Inferior parietal cortex (tissue), 1 donor: ENCODE data around the gene UNC5C.

Experiments used
- DNase-seq: peaks from one replicate; pipeline ENCODE4 v3.0.0-alpha.2; 2016; ENCODE audit errors: extremely low spot score

UNC5C gene

DNA sequence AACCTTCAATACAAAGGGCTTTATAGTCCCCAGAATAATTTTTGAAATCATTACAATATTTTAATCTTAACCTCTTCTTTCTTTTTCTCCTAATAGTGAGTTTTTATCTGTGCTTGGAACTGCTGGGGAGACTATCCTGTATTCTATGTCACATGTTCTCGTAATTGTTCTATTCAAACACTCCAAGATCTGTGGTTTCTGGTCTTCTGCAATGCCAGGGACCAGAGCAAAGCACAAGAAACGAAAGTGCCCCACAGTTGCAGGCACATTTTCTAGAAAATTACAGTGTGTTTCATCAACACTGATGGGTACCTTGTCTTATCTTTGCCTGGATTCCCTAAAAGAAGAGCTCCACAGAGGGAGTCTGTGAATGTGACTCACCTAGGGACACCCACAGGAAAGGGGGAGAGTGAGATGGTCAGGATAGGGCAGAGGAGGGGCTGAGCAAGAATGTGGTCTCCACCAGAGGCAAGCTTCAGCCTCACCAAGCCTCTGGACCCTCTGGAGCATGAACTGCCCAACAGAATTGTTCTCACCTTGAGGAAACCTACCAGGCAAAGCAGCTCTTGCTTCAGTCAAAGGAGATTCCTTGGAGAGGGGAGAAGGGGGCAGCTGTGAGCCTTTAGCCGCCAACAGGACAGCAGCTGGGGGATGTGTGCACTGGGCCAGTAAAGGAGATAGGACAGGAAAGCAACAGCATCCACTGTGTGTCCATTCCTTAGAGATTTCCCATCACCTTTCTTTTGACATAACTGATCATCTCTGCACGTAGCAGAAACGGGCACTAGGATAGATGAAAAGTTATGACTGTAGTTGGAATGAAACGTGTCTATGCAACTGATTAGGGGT is 25.9 kb downstream of the UNC5C start:
- no peak for DNase-seq

DNA sequence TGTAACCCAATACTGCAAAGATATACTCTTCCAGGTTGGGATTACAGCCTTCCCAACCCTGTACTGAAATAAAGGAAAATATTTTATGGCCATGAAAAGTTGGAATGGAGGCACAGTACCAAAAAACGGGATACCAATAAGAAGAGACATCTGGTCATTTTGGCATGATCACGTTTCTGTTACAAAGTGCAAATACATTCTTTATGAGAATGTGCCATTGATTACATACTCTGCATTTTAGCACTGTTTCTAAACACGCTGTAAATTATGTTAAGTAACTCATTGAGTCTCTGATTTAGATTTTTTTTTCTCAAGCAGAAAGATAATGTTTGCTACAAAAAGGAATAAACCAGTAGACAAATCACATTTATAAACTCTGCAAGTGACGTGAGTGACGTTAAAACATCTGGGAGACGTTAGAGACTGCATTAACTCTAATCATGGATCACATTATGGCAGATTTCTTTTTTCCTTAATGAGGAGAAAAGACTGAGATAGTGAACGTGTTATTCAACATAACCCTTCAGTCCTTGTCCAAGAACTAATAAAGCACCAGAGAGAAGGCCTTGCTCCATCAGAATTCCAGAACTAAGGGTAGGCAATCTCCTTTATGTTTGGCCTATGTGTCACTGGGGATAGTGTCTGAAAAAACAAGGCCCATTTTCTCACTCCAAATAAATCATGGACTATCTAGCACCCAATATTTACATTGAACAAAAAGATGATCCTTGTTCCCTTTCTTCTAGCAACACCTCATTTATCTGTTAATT is 31.0 kb downstream of the UNC5C start:
- DNase-seq, result no peak

- no peak for DNase-seq
These were observed 32.2 kb downstream of the UNC5C start for GRCh38 chr4:95516528-95517017.

DNA sequence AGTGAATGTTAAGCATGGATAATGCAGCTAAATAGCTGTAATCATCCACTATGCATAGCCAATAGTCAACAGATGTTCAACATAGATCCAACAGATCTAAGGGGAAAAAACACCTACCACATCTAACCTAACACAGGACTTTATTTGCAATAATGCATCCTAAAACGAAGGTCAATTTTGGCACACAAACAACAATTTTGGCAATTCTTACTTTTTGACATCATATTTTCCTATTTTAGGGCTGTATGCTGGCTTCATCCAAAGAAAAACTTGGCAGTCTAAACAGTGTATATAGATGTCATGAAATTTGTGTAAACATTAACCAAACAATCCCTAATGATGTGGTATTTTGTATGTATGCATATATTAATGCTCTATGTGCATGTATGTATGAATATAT is 33.2 kb downstream of the UNC5C start:
- DNase-seq, result no peak

DNA sequence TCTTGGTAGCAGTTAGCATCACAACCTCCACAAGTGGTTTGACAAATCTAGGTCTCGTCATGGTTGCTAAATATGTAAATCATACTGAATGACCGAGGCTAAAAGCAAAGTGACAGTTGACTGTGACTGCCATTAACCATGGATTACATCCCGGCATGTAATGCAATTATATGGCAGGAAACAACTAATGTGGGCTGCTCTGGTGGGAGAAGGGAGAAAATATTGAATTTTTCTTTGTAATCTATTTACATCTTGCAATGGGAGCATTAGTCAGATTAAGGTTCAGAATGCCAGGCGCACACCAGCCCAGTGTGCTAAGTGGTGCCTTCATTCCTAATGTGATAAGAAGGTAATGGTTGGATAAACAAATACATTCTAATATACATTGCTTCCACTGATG is 35.8 kb downstream of the UNC5C start:
- DNase-seq, result no peak

DNA sequence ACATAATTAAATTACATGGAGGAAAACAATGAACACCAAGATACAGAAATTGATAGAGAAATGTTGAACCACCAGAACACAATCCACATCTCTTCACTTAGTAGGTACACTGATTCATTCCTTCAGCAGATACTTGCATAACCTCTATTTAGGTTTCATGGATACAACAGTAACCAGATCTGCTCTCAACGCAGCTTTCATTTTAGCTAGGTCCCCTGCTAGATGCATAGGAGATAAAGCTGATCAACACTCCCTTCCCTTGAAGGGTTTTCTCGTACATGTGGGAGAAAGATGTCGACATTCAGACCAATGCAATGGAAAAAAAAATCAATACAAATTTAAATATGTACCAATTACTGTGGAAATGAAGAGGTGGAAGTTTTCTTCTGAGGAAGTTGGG is 37.3 kb downstream of the UNC5C start:
- no peak for DNase-seq

GRCh38 chr4:95510877-95511276 is 37.9 kb downstream of the UNC5C start:
- no peak for DNase-seq

DNA sequence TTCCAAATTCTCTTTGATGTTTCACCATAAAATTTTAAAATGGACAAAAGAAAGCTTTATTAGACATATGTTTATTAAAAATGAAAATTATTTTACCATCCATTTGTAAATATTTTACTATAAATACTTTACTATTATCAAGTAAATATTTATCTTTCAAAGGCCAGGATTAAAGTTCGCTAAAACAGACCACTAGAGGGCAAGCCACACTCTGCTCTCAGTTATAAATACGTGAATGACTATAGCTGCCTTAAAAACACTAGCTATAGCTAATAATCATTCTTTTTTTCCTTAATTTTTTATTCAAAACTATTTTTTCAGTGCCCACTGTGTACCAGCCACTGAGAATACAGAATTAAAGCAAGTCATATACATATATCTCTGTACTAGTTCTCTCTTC is 38.6 kb downstream of the UNC5C start:
- no peak for DNase-seq

- no peak for DNase-seq
These were observed 40.4 kb downstream of the UNC5C start for GRCh38 chr4:95508421-95508820.

DNA sequence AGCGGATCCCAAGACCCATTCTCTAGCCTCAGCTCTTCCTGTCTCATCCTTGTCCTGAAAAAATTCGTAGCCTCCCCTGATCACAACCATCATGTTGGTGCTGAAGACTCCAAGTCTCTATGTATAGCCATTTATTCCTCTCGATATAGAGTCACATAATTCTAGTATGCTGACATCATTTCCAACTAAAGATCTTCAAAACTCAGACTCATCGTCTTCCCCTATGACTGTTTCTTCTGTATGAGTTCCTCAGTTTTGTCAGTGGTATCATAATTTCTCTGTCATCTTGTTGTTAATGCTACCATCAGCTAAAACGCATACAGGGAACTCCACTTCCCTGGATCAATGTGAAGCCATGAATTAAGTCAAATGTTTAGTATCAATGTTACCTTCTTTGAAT is 41.2 kb downstream of the UNC5C start:
- DNase-seq, result no peak

- no peak for DNase-seq
These were observed 41.6 kb downstream of the UNC5C start for GRCh38 chr4:95507147-95507546.

DNA sequence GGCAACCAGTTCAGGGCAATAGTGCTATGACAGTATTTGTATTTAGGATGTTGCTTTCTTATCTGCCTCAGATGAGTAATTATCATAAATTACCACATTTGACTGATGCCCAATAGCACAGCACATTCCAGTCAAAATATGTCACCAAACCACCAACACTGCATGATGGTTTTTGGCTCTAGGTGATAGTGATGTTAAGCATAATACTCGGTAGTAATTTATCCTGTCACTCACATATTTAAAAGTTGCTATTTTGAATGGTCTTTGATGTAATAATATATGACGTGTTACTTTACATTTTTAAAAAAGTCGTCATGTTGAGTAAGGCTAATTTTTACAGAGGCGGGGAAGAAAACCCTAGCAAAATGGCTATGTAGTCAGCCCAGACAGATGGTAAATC is 42.5 kb downstream of the UNC5C start:
- DNase-seq, result no peak

- DNase-seq, result no peak
These were observed 43.0 kb downstream of the UNC5C start for GRCh38 chr4:95505799-95506198.

- no peak for DNase-seq
These were observed 43.6 kb downstream of the UNC5C start for GRCh38 chr4:95505151-95505550.

GRCh38 chr4:95504501-95504900 is 44.3 kb downstream of the UNC5C start:
- no peak for DNase-seq

DNA sequence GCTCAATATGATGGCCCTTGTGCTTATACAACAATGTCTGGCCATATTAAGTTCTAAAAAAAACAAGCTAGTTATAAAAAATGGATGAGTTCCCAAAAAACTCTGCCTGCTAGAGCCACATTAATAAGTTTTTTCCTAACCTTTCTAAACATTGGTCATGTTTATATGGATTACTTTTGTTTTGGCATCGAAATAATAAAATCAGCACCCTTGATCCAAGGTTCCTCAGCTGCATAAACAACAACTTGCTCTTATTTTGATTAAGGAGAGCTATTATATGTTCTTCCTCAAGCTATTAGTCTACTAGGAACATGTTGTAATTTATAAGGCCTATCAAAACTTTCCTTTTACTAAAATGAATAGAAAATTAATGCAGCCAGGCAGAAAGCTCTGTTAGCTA is 48.4 kb downstream of the UNC5C start:
- no peak for DNase-seq

DNA sequence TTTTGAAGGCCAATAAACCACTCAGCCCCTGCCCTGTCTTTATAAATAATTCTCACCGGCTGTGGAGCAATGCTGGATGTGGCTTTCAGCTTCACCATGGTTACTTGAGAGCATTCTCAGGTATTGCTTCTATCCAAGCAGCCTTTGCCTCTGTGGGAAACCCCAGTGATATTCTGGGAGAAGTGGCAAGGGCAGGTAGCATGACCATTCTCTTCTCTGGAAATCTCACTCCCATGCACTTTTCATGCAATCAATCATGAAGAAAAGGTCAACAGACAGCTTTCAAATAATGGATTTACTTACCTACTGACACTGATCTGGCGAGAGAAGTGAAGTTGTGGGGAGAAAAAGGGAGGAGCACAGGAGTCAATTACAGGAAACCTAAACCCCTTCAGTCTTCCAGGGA is 49.5 kb downstream of the UNC5C start:
- no peak for DNase-seq

DNA sequence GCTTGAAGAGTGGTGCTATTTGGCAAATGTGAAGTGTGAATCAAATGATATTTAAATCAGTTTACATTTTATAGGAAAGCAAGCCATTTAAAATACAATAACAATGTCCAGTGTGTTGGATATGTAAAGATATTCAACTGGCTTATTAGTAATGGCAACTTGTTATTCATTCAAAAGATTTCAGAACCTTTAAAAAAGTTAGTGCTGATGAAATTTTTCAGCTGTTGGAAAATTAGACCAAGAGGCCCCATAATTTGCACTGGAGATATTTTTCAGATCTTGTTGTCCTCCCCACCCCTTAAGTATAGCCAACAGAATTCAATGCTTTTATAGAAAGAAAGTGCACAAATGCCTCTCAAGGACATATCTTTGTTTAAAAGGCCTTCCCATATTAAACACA is 54.6 kb downstream of the UNC5C start:
- no peak for DNase-seq

DNA sequence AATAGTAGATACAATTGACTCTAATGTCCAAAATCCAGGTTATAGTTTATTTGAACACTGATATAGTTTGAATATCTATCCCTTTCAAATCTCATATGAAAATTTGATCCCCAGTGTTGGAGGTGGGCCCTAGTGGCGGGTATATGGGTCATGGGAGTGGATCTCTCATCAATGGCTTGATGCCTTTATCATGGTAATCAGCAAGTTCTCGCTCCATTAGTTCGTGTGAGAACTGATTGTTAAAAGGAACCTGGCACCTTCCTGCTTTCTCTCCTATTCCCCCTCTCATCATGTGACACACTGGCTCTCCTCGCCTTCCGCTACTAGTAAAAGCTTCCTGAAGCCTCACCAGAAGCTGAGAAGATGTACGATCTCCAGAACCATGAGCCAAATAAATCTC is 70.1 kb downstream of the UNC5C start:
- no peak for DNase-seq

DNA sequence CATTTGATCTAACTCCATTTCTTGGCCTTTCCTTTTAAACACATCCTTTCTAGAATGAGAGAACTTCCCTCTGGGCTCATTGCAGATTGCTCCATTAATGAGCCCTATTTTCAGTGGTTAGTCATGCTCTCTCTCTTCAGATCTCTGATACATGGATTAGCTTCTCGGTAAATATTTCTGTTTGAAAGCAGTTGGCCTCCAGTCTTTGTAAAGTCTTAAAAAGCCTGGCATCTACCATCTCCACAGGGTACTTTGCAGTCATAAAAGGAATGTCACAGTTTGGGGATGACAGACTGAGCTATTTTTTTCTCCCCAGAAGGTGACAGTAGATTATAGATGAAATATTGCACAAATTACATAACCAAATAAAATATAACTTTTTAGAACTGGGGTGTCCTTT is 72.7 kb downstream of the UNC5C start:
- no peak for DNase-seq

DNA sequence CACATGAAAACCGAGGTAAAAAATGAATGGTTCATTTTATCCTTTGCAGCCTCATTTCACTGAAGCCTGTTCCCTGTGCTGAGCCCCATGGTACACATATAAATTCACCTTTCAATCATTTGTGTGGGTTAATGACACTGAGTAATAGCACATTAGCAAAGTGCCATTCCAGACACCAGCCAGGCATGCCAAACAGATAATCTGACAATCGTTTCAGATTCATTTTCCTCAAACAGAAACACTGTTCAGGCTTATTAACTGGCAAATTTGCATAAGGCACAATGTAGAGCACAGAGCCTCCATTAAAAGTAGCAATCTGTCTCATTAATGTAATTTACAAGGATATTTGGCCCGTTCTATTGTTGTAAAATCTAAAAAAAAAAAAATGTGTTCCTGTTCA is 76.2 kb downstream of the UNC5C start:
- no peak for DNase-seq

DNA sequence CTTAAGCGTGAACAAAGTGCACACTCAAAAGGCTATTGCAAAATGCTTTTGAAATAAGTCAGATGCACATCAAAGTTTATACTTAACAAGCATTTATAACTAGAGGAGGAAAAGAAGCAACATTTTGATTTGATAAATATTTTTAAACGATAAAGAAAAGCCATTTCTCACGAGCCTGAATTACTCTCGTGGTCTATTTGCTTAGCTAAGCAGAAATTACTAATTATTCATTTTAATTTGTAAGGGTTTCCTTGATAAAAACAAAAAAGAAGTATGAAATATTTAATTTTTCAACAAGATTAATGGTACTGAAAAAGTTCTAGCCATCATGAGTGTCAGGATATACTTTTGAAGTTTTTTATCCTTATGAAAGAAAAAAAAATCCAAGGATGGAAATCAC is 78.2 kb downstream of the UNC5C start:
- no peak for DNase-seq

- no peak for DNase-seq
These were observed 79.2 kb downstream of the UNC5C start for GRCh38 chr4:95469617-95470016.
